Ovary (tissue), 3 donors: Measurements from ENCODE around the gene CYP3A5.

Experiments
- EP300 ChIP-seq: sonication (generic); formaldehyde crosslinking; IDR thresholded peaks from one replicate; pipeline ENCODE4 v1.6.1; 2017; ENCODE audit warnings: antibody characterized with exemption
- POLR2A ChIP-seq: fragments of 450-650 bp; IDR thresholded peaks from one replicate; pipeline ENCODE4 v1.6.1; 2017; ENCODE audit warnings: antibody characterized with exemption, mild to moderate bottlenecking, moderate library complexity
- TF ChIP-seq, protein P1 (sequence below), 3 donors: fragments of 450-650 bp in 2 of 3; fragments of 200-600 bp in 1 of 3; IDR thresholded peaks; one replicate each; pipeline versions ENCODE4 v1.5.1 to v1.8.0; 2016 to 2022; ENCODE audit warnings: antibody characterized with exemption in 3 of 3, mild to moderate bottlenecking in 1 of 3
- donor health status: DM: no; HTN: no; CAD: no.

GRCh38 chr7:99674995-99675742 is 4.6 kb downstream of the CYP3A5 start:
- TF ChIP-seq, protein P1, sequence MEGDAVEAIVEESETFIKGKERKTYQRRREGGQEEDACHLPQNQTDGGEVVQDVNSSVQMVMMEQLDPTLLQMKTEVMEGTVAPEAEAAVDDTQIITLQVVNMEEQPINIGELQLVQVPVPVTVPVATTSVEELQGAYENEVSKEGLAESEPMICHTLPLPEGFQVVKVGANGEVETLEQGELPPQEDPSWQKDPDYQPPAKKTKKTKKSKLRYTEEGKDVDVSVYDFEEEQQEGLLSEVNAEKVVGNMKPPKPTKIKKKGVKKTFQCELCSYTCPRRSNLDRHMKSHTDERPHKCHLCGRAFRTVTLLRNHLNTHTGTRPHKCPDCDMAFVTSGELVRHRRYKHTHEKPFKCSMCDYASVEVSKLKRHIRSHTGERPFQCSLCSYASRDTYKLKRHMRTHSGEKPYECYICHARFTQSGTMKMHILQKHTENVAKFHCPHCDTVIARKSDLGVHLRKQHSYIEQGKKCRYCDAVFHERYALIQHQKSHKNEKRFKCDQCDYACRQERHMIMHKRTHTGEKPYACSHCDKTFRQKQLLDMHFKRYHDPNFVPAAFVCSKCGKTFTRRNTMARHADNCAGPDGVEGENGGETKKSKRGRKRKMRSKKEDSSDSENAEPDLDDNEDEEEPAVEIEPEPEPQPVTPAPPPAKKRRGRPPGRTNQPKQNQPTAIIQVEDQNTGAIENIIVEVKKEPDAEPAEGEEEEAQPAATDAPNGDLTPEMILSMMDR (IDR thresholded peaks at IDR 0.05) = no peak
- no peak for TF ChIP-seq EP300
- no peak for TF ChIP-seq POLR2A
